A549 (cell line): ENCODE results near the gene MFAP2. TPM values are rescaled to one million over a fixed set of nuclear protein-coding genes. Genes with fewer than 3 reads are reported as not detected.

Experiments used
- ATAC-seq, 2 experiments: fragments of 200-7000 bp in 1 of 2; fragments of >200 bp in 1 of 2; cut with Nextera tagmentation in 1 of 2; cut with Tn5 transposase in 1 of 2; 3 replicates each; pipeline versions ENCODE4 v1.8.0 to v1.9.1; 2018 to 2020; ENCODE audit warnings: mild to moderate bottlenecking in 1 of 2, moderate library complexity in 1 of 2
- CTCF ChIA-PET: fragments of 300-600 bp; sonication (Branson Sonifier 250); formaldehyde crosslinking; extraction: SDS; loops from one replicate; lab custom pipeline; 2021; ENCODE audit warnings: antibody characterized with exemption, inconsistent platforms; lab: Yijun Ruan, JAX
- POLR2A ChIA-PET: fragments of 350-600 bp; formaldehyde crosslinking; extraction: SDS; loops from one replicate; lab custom pipeline; 2021; ENCODE audit warnings: antibody characterized with exemption, inconsistent platforms; lab: Yijun Ruan, JAX
- DNase-seq, 2 experiments: peaks; one replicate each; pipeline versions ENCODE4 v3.0.0 to v3.0.0-alpha.2; 2011 to 2016; ENCODE audit warnings: low read depth in 1 of 2, low spot score in 1 of 2
- FAIRE-seq: peaks from 2 replicates; lab custom pipeline; 2011; peaks lifted over from hg19 to GRCh38; lab: Jason Lieb, UNC
- H3K27ac ChIP-seq, 2 experiments: fragments of >200 bp; sonication (Bioruptor Twin); formaldehyde crosslinking; 3 replicates each; pipeline ENCODE4 v1.5.1; 2016 to 2017
- H3K4me1 ChIP-seq: fragments of >200 bp; sonication (Bioruptor Twin); formaldehyde crosslinking; 3 replicates; pipeline ENCODE4 v1.6.1; 2016
- H3K4me2 ChIP-seq: fragments of >200 bp; sonication (Bioruptor Twin); formaldehyde crosslinking; 3 replicates; pipeline ENCODE4 v1.6.1; 2016
- H3K4me3 ChIP-seq: fragments of >200 bp; sonication (Bioruptor Twin); formaldehyde crosslinking; 3 replicates; pipeline ENCODE4 v1.5.1; 2016
- H3K9me3 ChIP-seq: fragments of >200 bp; sonication (Bioruptor Twin); formaldehyde crosslinking; 3 replicates; pipeline ENCODE4 v1.6.1; 2016
- BHLHE40 ChIP-seq: IDR thresholded peaks from 2 replicates; pipeline ENCODE4 v1.6.1; 2012; ENCODE audit warnings: low read depth, low read length, inconsistent platforms
- CEBPB ChIP-seq, 2 experiments: fragments of >200 bp in 1 of 2; sonication (Bioruptor Twin) in 1 of 2; formaldehyde crosslinking in 1 of 2; IDR thresholded peaks; 2 replicates each; pipeline ENCODE4 v1.6.1; 2012 to 2016
- EHMT2 ChIP-seq: fragments of 200-600 bp; sonication (generic); IDR thresholded peaks from 2 replicates; pipeline ENCODE4 v1.6.1; 2016; ENCODE audit warnings: antibody characterized with exemption, low read depth, mild to moderate bottlenecking, moderate library complexity
- FOSB ChIP-seq: fragments of 250-450 bp; sonication (Bioruptor Pico); IDR thresholded peaks from 2 replicates; pipeline ENCODE4 v1.5.0; 2020; ENCODE audit warnings: mild to moderate bottlenecking, moderate library complexity
- FOSL2 ChIP-seq, 2 experiments: fragments of 450-650 bp in 1 of 2; fragments of >200 bp in 1 of 2; sonication (Bioruptor Twin) in 1 of 2; formaldehyde crosslinking; IDR thresholded peaks; 2 replicates each; pipeline versions ENCODE4 v1.5.0 to v1.6.1; 2016 to 2020; ENCODE audit warnings: mild to moderate bottlenecking in 1 of 2, moderate library complexity in 1 of 2
- HES2 ChIP-seq: fragments of >200 bp; sonication (Bioruptor Twin); formaldehyde crosslinking; IDR thresholded peaks from 2 replicates; pipeline ENCODE4 v1.6.1; 2016
- HOXB13 ChIP-seq: fragments of 250-450 bp; sonication (Bioruptor Pico); IDR thresholded peaks from 2 replicates; pipeline ENCODE4 v1.5.0; 2020; ENCODE audit warnings: low read depth, mild to moderate bottlenecking, moderate library complexity
- HOXB5 ChIP-seq: fragments of 250-450 bp; sonication (Bioruptor Pico); IDR thresholded peaks from 2 replicates; pipeline ENCODE4 v1.5.0; 2020; ENCODE audit warnings: mild to moderate bottlenecking, moderate library complexity
- KDM5A ChIP-seq: fragments of 200-600 bp; sonication (generic); IDR thresholded peaks from 2 replicates; pipeline ENCODE4 v1.6.1; 2016; ENCODE audit warnings: antibody characterized with exemption, mild to moderate bottlenecking
- MAZ ChIP-seq: fragments of 150-350 bp; IDR thresholded peaks from 2 replicates; pipeline ENCODE4 v1.6.1; 2014; ENCODE audit warnings: antibody characterized with exemption, low read depth, low read length, borderline replicate concordance
- NFE2L2 ChIP-seq: fragments of 150-350 bp; conservative IDR thresholded peaks from 2 replicates; pipeline ENCODE4 v1.6.1; 2014; ENCODE audit warnings: low read length
- PHF8 ChIP-seq: fragments of 200-600 bp; sonication (generic); IDR thresholded peaks from 2 replicates; pipeline ENCODE4 v1.6.1; 2016; ENCODE audit warnings: low read depth, mild to moderate bottlenecking, antibody characterized with exemption, moderate library complexity, borderline replicate concordance
- POLR2A ChIP-seq: IDR thresholded peaks from 2 replicates; pipeline ENCODE4 v1.6.1; 2012; ENCODE audit warnings: mild to moderate bottlenecking, low read length
- POLR2AphosphoS2 ChIP-seq: conservative IDR thresholded peaks from 2 replicates; pipeline ENCODE4 v1.6.1; 2012; ENCODE audit warnings: low read length, improper control_type of control experiment, inconsistent platforms
- RAD21 ChIP-seq, 2 experiments: fragments of >200 bp in 1 of 2; sonication (Bioruptor Twin) in 1 of 2; formaldehyde crosslinking in 1 of 2; IDR thresholded peaks in 1 of 2; conservative IDR thresholded peaks in 1 of 2; 2 replicates in 1 of 2; 3 replicates in 1 of 2; pipeline ENCODE4 v1.6.1; 2012 to 2018; ENCODE audit warnings: inconsistent platforms in 1 of 2
- RFX5 ChIP-seq: fragments of 450-650 bp; IDR thresholded peaks from 2 replicates; pipeline ENCODE4 v1.7.1; 2014; ENCODE audit warnings: antibody characterized with exemption, mild to moderate bottlenecking, moderate library complexity
- TFCP2L1 ChIP-seq: fragments of 250-450 bp; sonication (Bioruptor Pico); IDR thresholded peaks from 2 replicates; pipeline ENCODE4 v1.5.0; 2021; ENCODE audit warnings: mild to moderate bottlenecking
- ZNF302 ChIP-seq: fragments of 250-450 bp; sonication (Bioruptor Pico); IDR thresholded peaks from 2 replicates; pipeline ENCODE4 v1.9.0; 2021; ENCODE audit warnings: inconsistent platforms, mild to moderate bottlenecking, moderate library complexity
- WGBS: methylation state at CpG from one replicate; pipeline ENCODE4 v1.1.6; 2017; ENCODE audit errors: missing lambda C conversion rate; 5-methylcytosine and 5-hydroxymethylcytosine counted together
- polyA plus RNA-seq, 4 experiments: library from polyadenylated mRNA; depleted of rRNA in 3 of 4; stranded (reverse); fragments of >200 nt; fragmentation: RNase III in 1 of 4; extraction: RNeasy Plus Mini Kit Qiagen cat#74134 plus additional on column Dnase treatment in 1 of 4; gene quantifications; 2 replicates in 3 of 4; 3 replicates in 1 of 4; pipeline ENCODE4 v1.2.3, GENCODE V29; 2011 to 2017
- TF ChIP-seq, protein P1 (sequence below): fragments of >200 bp; sonication (Bioruptor Twin); formaldehyde crosslinking; IDR thresholded peaks from 3 replicates; pipeline ENCODE4 v1.6.1; 2016

The MFAP2 gene
- polyA plus RNA-seq, 2 of the 4 experiments (the other 2 are of a cell fraction) = 0.45 to 0.90 TPM

DNA sequence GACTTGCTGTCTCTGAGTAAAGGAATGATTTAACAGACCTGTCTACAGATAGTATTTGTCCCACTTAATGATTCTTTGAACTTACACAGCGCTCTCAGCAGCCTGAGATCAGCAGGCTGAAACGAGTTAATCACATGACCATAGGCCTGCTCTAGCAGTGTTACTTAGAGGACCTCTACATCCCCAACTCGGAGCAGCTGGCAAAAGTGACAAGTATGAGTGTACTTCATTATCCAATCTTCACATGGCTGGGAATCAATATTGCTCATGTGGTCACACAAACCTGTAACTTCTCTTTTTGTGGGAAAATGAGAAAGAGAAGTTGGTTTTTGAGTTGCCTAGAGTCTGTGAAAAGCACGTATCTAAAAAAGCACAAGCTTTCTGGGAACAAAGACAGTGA, 42.7 kb upstream of the MFAP2 start:
- no peak overlapping the region for H3K27ac ChIP-seq
- no peak for FAIRE-seq
- WGBS = 77% methylated on average over 4 of the region's 4 CpGs
- no peak for TF ChIP-seq NFE2L2
- TF ChIP-seq, all 56 proteins: peak for 0
- no peaks in the 10 kb centered on the region for H3K9me3 ChIP-seq
- ATAC-seq (no peak), DNase-seq (no peak)
- H3K4me2 ChIP-seq = no peak overlapping the region
- no peaks in the 10 kb centered on the region for H3K4me1 ChIP-seq
- no peak overlapping the region for H3K4me3 ChIP-seq
- ChIA-PET CTCF (interaction anchor here (1.0 to 1.9 kb wide), 4 partner anchors 23 to 211 kb away, joined by 3 to 6 read pairs (median 4); no protein-coding TSS in a partner anchor), POLR2A (no interaction called here)

GRCh38 chr1:17021896-17022295, 41.5 kb upstream of the MFAP2 start:
- Histone ChIP-seq H3K4me2 (no peak overlapping the region), H3K4me1 (no peaks in the 10 kb centered on the region), H3K9me3 (no peaks in the 10 kb centered on the region), H3K4me3 (no peak overlapping the region), H3K27ac (no peak overlapping the region)
- CTCF ChIA-PET = interaction anchor here (2.4 kb wide), 1 partner anchor 24 kb away, joined by 10 read pairs; no protein-coding TSS in a partner anchor
- POLR2A ChIA-PET = no interaction called here
- ATAC-seq (no peak), FAIRE-seq (no peak), DNase-seq (no peak)
- 95% methylated on average over 10 of the region's 10 CpGs for WGBS
- TF ChIP-seq EHMT2 (no peak), POLR2AphosphoS2 (no peak), POLR2A (no peak), TFCP2L1 (CRISPR knock-in tag) (no peak), HOXB5 (CRISPR knock-in tag) (no peak), RAD21 (conservative IDR thresholded peaks at IDR 0.05 in 1 of 2, IDR thresholded peaks at IDR 0.05 in 1 of 2) (no peak), FOSB (no peak)
- TF ChIP-seq, all 56 proteins: peak for 0

- FAIRE-seq (no peak), DNase-seq (no peak), ATAC-seq (no peak)
- TF ChIP-seq ZNF302 (CRISPR knock-in tag) (no peak), FOSL2 (IDR thresholded peaks at IDR 0.05) (no peak), FOSL2 (CRISPR knock-in tag; IDR thresholded peaks at IDR 0.05) (no peak), HES2 (no peak), HOXB13 (CRISPR knock-in tag) (no peak), CEBPB (IDR thresholded peaks at IDR 0.05) (no peak), KDM5A (no peak), POLR2AphosphoS2 (no peak)
- TF ChIP-seq, protein P1, sequence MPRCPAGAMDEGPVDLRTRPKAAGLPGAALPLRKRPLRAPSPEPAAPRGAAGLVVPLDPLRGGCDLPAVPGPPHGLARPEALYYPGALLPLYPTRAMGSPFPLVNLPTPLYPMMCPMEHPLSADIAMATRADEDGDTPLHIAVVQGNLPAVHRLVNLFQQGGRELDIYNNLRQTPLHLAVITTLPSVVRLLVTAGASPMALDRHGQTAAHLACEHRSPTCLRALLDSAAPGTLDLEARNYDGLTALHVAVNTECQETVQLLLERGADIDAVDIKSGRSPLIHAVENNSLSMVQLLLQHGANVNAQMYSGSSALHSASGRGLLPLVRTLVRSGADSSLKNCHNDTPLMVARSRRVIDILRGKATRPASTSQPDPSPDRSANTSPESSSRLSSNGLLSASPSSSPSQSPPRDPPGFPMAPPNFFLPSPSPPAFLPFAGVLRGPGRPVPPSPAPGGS = no peak
- CTCF ChIA-PET = interaction anchor here (0.9 to 2.4 kb wide), 3 partner anchors 15 to 69 kb away, joined by 3 to 10 read pairs (median 4); no protein-coding TSS in a partner anchor
- H3K27ac ChIP-seq = no peak overlapping the region
- no peaks in the 10 kb centered on the region for H3K4me1 ChIP-seq
- no peak overlapping the region for H3K4me2 ChIP-seq
- 92% methylated on average over 2 of the region's 2 CpGs for WGBS
- no peaks in the 10 kb centered on the region for H3K9me3 ChIP-seq
- POLR2A ChIA-PET = no interaction called here
- no peak overlapping the region for H3K4me3 ChIP-seq
These were observed 40.1 kb upstream of the MFAP2 start for GRCh38 chr1:17020502-17020901.

DNA sequence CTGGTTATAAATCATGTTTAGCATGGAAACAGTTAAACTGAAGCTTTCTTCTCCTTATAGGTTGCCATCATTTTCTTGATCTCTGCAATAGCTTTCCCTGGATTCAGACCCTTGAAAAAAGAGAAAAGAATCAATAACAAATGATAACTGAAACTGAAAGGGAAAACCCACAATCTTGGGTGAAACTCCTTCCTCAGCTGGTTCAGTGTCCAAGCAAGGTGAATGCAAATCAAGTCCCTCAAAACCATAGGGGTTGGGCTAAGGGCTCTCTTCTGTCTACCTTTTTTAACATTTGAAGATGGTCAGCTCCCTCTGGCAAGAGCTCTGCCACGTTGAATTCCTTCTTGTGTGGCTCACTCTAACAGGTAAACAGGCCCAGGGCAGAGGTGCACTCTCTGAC, 38.4 kb upstream of the MFAP2 start:
- H3K27ac ChIP-seq = no peak overlapping the region
- no peak for DNase-seq
- no peaks in the 10 kb centered on the region for H3K4me1 ChIP-seq
- FAIRE-seq = no peak
- H3K9me3 ChIP-seq = no peaks in the 10 kb centered on the region
- CTCF ChIA-PET = interaction anchor here (0.8 to 1.4 kb wide), 5 partner anchors 15 to 63 kb away, joined by 3 to 9 read pairs (median 3); no protein-coding TSS in a partner anchor
- H3K4me2 ChIP-seq = no peak overlapping the region
- POLR2A ChIA-PET = interaction anchor here (1.1 kb wide), 1 partner anchor 58 kb away, joined by 3 read pairs; no protein-coding TSS in a partner anchor
- H3K4me3 ChIP-seq = no peak overlapping the region
- no peak for ATAC-seq
- WGBS = 22% methylated on average over 1 of the region's 1 CpG
- TF ChIP-seq PHF8 (no peak), RFX5 (no peak), BHLHE40 (no peak), NFE2L2 (no peak), MAZ (no peak), FOSL2 (IDR thresholded peaks at IDR 0.05) (no peak), FOSL2 (CRISPR knock-in tag; IDR thresholded peaks at IDR 0.05) (no peak)
